Thoracic aorta endothelial cell (primary cell): ENCODE data around the gene NT5C. TPM values are rescaled to one million over a fixed set of nuclear protein-coding genes. Genes with fewer than 3 reads are reported as not detected.

ENCODE experiments used
- small RNA-seq: library from RNA; depleted of rRNA; stranded (forward); fragments of <200 nt; gene quantifications from one replicate; pipeline ENCODE3, GENCODE V24; 2012
- total RNA-seq: library from RNA; depleted of rRNA; stranded (reverse); fragments of >200 nt; gene quantifications from 2 replicates; pipeline ENCODE4 v1.2.3, GENCODE V29; 2012

The NT5C gene
- total RNA-seq, result 11.7 and 13.0 TPM in 2 replicates

GRCh38 chr17:75131278-75132017 lies at the start of gene NT5C:
TSS of gene NT5C (minus strand) at chr17:75131742. CDS start at chr17:75131707, 35 bp downstream.

GRCh38 chr17:75154195-75155106 lies 22.9 kb upstream of the NT5C start, which contains the start of gene JPT1:
TSS of gene JPT1 (minus strand) at chr17:75154512. CDS start at chr17:75154397, 115 bp downstream.

GRCh38 chr17:75109407-75110233 lies 21.9 kb downstream of the NT5C start, which contains the start of gene ARMC7:
TSS of gene ARMC7 (plus strand) at chr17:75109969. CDS start at chr17:75110289, 320 bp downstream.

DNA sequence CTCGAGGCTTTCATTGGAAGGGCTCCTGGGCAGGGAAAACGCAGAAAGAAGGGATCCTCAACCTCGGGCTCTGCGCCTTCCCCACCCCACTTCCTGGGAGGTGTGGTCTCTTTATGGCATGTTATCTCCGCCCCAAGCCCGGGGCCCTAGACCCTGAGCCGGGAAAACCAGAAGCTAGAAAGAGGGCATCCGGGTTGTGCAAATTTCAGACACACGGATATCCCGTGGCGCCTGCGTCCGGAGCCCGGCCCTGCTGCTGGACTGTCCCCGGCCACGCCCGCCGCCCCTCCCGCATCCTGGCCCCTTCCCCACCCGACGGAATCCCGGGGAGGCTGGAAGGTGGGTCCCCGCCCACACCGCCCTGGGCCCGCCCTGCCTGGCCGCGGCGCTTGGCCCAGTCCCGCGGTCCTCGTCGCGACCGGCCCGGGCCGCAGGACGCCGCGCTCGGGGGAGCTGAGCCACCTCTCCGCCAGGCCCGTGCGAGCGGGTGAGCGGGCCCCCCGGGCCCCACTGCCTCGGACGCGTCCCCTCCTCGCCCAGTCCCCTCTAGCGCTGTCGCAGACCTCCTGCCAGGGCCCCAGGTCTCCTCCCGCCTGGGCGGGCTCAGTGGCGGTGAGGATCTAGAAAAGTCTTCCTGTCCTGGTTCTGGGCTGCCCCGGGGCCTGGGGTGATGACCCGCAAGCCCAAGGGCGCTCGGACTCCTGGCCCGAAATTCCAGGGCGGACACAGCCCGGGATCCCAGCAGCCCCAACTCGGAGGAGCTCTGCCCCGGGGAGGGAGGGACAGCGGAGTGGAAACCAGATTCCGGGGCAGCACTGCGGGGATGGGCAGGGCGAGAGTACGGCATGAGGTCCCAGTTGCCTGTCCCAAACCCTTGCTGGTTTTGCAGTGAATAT lies 43.7 kb downstream of the NT5C start, which contains the start of gene SLC16A5:
Gene SLC16A5, plus strand, starts transcription at position 397 of the 896 bp plus-strand sequence. CDS start 5,683 bp downstream, outside the sequence.

Small RNA genes within 50 kb of the gene (small RNA-seq; reads per million reads assigned to genes)
- gene RF00019, result not detected

Other genes with a start within 250 kb of the NT5C start
- not detected in 2 replicates for gene FADS6, start 238.1 kb downstream of the NT5C start, total RNA-seq
- gene USH1G, start 208.5 kb downstream of the NT5C start, total RNA-seq, result not detected in 2 replicates
- not detected in 2 replicates for gene OTOP2, start 207.5 kb downstream of the NT5C start, total RNA-seq
- not detected in 2 replicates for gene OTOP3, start 195.8 kb downstream of the NT5C start, total RNA-seq
- 14.9 and 28.4 TPM in 2 replicates for gene HID1, start 159.0 kb downstream of the NT5C start, total RNA-seq
- gene CDR2L, start 144.1 kb downstream of the NT5C start, total RNA-seq, result 23.1 and 27.4 TPM in 2 replicates
- gene MRPL58, start 119.1 kb downstream of the NT5C start, total RNA-seq, result 32.2 and 38.1 TPM in 2 replicates
- 270 and 332 TPM in 2 replicates for gene ATP5PD, start 84.8 kb downstream of the NT5C start, total RNA-seq
- gene KCTD2, start 84.5 kb downstream of the NT5C start, total RNA-seq, result 16.6 and 17.2 TPM in 2 replicates
- 4.7 and 11.6 TPM in 2 replicates for gene SLC16A5, start 43.8 kb downstream of the NT5C start, total RNA-seq
- 4.5 TPM in 2 replicates for gene ARMC7, start 21.8 kb downstream of the NT5C start, total RNA-seq
- 321 and 330 TPM in 2 replicates for gene JPT1, start 22.8 kb upstream of the NT5C start, total RNA-seq
- gene SUMO2, start 51.2 kb upstream of the NT5C start, total RNA-seq, result 106 and 124 TPM in 2 replicates
- gene NUP85, start 73.9 kb upstream of the NT5C start, total RNA-seq, result 54.8 and 62.4 TPM in 2 replicates
- 15.3 and 18.8 TPM in 2 replicates for gene GGA3, start 129.9 kb upstream of the NT5C start, total RNA-seq
- 61.2 and 82.3 TPM in 2 replicates for gene MRPS7, start 130.1 kb upstream of the NT5C start, total RNA-seq
- gene MIF4GD, start 139.5 kb upstream of the NT5C start, total RNA-seq, result 9.4 and 10.9 TPM in 2 replicates
- 13.4 and 14.0 TPM in 2 replicates for gene SLC25A19, start 157.7 kb upstream of the NT5C start, total RNA-seq